ENCODE measurements around the gene ICA1. TPM values are rescaled to one million over a fixed set of nuclear protein-coding genes. Genes with fewer than 3 reads are reported as not detected.

Gene ICA1
- total and polyA plus RNA-seq, 4 donors, result 1.4 to 22.7 (median 8.1) TPM

GRCh38 chr7:8212638-8213037 is 49.3 kb downstream of the ICA1 start (continued):
- peak; percentile 80 to 83 for TF ChIP-seq RXRA (IDR thresholded peaks at IDR 0.05)

GRCh38 chr7:8211725-8212096 is 50.3 kb downstream of the ICA1 start:
- Histone ChIP-seq H3K9ac (ENCODE audit: low read depth in 1 of 2, low read length in 2 of 2) (no peak overlapping the region), H3K4me3 (ENCODE audit: low read depth in 1 of 3, low read length in 3 of 3) (no peak overlapping the region), H3K4me1 (ENCODE audit: control insufficient read depth in 4 of 4, insufficient read depth in 4 of 4, low read length in 3 of 4) (peaks cover 5 to 43% (median 28%) of the 10 kb centered on the region in 4 donors), H3K27ac (ENCODE audit: low read depth in 1 of 2, low read length in 2 of 2) (peak overlapping the region; percentile 70 to 73), H3K27me3 (ENCODE audit: control insufficient read depth in 4 of 4, insufficient read depth in 4 of 4, low read length in 3 of 4) (no peaks in the 10 kb centered on the region), H3K9me3 (ENCODE audit: control insufficient read depth in 4 of 4, low read length in 3 of 4) (no peaks in the 10 kb centered on the region), H3K36me3 (ENCODE audit: control insufficient read depth in 4 of 4, insufficient read depth in 3 of 4, low read depth in 1 of 4, low read length in 3 of 4) (no peaks in the 10 kb centered on the region)
- TF ChIP-seq YY1 (IDR thresholded peaks at IDR 0.05) (peak; percentile 73), HNF4A (conservative IDR thresholded peaks at IDR 0.05) (peak; percentile 71 to 80), MAX (IDR thresholded peaks at IDR 0.05) (no peak), EGR1 (IDR thresholded peaks at IDR 0.05; ENCODE audit: low read depth in 2 of 2) (no peak), GABPA (IDR thresholded peaks at IDR 0.05 in 1 of 2, conservative IDR thresholded peaks at IDR 0.05 in 1 of 2) (no peak), SP1 (IDR thresholded peaks at IDR 0.05) (peak; percentile 79), CTCF (IDR thresholded peaks at IDR 0.05; ENCODE audit: low read depth, low read length, missing input control) (no peak), TAF1 (conservative IDR thresholded peaks at IDR 0.05) (no peak), ZBTB33 (IDR thresholded peaks at IDR 0.05) (peak; percentile 25), FOXA2 (IDR thresholded peaks at IDR 0.05) (peak; percentile 79), HNF4G (IDR thresholded peaks at IDR 0.05) (no peak), REST (IDR thresholded peaks at IDR 0.05) (no peak), JUND (IDR thresholded peaks at IDR 0.05) (peak; percentile 49 to 54), RAD21 (IDR thresholded peaks at IDR 0.05) (peak in 1 of 2 donors; percentile 15), FOXA1 (IDR thresholded peaks at IDR 0.05) (peak; percentile 85), NR2F2 (IDR thresholded peaks at IDR 0.05) (peak; percentile 72), ATF3 (IDR thresholded peaks at IDR 0.05) (peak; percentile 32), RXRA (IDR thresholded peaks at IDR 0.05) (peak; percentile 95 to 98)
- DNase-seq (ENCODE audit: low spot score), result no peak
- 39% methylated on average over 1 of the region's 1 CpG for WGBS
